GM18511 (cell line): ENCODE results near the gene CEP76.

Source experiments
- ATAC-seq: cut with Tn5 transposase; IDR thresholded peaks from one replicate; pipeline ENCODE4 v1.9.1; 2021; ENCODE audit warnings: mild to moderate bottlenecking, moderate library complexity; ENCODE audit not compliant: unreplicated experiment

Gene CEP76

GRCh38 chr18:12702221-12703095, at the start of gene CEP76, which contains the start of gene PSMG2:
CEP76 (minus strand) TSS chr18:12702723; CDS start chr18:12702548, 175 bp downstream.
PSMG2 (plus strand) TSS chr18:12703042; CDS start chr18:12703108, 66 bp downstream.
- ATAC-seq = peak; percentile 83

- no peak for ATAC-seq
Measured at GRCh38 chr18:12751891-12752290, 49.4 kb upstream of the CEP76 start.

- ATAC-seq = no peak
Measured at GRCh38 chr18:12751503-12751884, 49.0 kb upstream of the CEP76 start.

GRCh38 chr18:12750715-12751502, 48.4 kb upstream of the CEP76 start:
- ATAC-seq = no peak

- ATAC-seq = peak; percentile 73
Measured at GRCh38 chr18:12750076-12750714, 47.7 kb upstream of the CEP76 start.

GRCh38 chr18:12749121-12749520, 46.6 kb upstream of the CEP76 start:
- no peak for ATAC-seq

- no peak for ATAC-seq
Measured at GRCh38 chr18:12748671-12749070, 46.1 kb upstream of the CEP76 start.

- ATAC-seq = no peak
Measured at GRCh38 chr18:12747530-12748315, 45.2 kb upstream of the CEP76 start.

GRCh38 chr18:12745095-12745795, 42.7 kb upstream of the CEP76 start:
- ATAC-seq = no peak

- no peak for ATAC-seq
Measured at GRCh38 chr18:12744103-12744502, 41.6 kb upstream of the CEP76 start.

- ATAC-seq = no peak
Measured at GRCh38 chr18:12742453-12742852, 39.9 kb upstream of the CEP76 start.

GRCh38 chr18:12741351-12741750, 38.8 kb upstream of the CEP76 start:
- no peak for ATAC-seq

GRCh38 chr18:12737243-12737902, 34.9 kb upstream of the CEP76 start:
- ATAC-seq = no peak

GRCh38 chr18:12726774-12727550, 24.4 kb upstream of the CEP76 start:
- ATAC-seq = no peak

GRCh38 chr18:12726331-12726730, 23.8 kb upstream of the CEP76 start:
- no peak for ATAC-seq

- ATAC-seq = no peak
Measured at GRCh38 chr18:12722731-12723130, 20.2 kb upstream of the CEP76 start.

GRCh38 chr18:12721495-12722275, 19.2 kb upstream of the CEP76 start:
- no peak for ATAC-seq

GRCh38 chr18:12711446-12711845, 8.9 kb upstream of the CEP76 start:
- no peak for ATAC-seq
